IMR-90 (cell line): ENCODE results near the gene NTSR2. TPM values are rescaled to one million over a fixed set of nuclear protein-coding genes. Genes with fewer than 3 reads are reported as not detected.

Experiments used
- ATAC-seq: fragments of 200-7000 bp; cut with Tn5 transposase; 2 replicates; pipeline ENCODE4 v1.9.1; 2020; ENCODE audit warnings: low read depth, mild to moderate bottlenecking, moderate library complexity
- BruUV-seq: library from RNA; stranded (reverse); fragments of 400-500 nt; replicated peaks from 2 replicates; lab custom pipeline; 2021; lab: Mats Ljungman, UMichigan
- CTCF ChIA-PET: fragments of 300-600 bp; formaldehyde crosslinking; extraction: SDS; loops from one replicate; lab custom pipeline; 2021; ENCODE audit warnings: antibody characterized with exemption; lab: Yijun Ruan, JAX
- POLR2A ChIA-PET: fragments of 300-600 bp; sonication (Branson Sonifier 250); formaldehyde crosslinking; loops from one replicate; lab custom pipeline; 2022; ENCODE audit warnings: antibody characterized with exemption; ENCODE audit not compliant: unreplicated experiment; lab: Charles Lee
- DNase-seq: peaks from one replicate; pipeline ENCODE4 v3.0.0; 2013
- H2AFZ ChIP-seq: replicated peaks from 2 replicates; pipeline ENCODE3; 2013; ENCODE audit warnings: low read length, mild to moderate bottlenecking; ENCODE audit not compliant: poor library complexity
- H2AK5ac ChIP-seq: 2 replicates; pipeline ENCODE4 v1.6.1; 2013; ENCODE audit warnings: low read depth, low read length, inconsistent platforms
- H2AK9ac ChIP-seq: replicated peaks from 2 replicates; pipeline ENCODE3; 2013; ENCODE audit warnings: mild to moderate bottlenecking, low read depth, low read length, moderate library complexity; ENCODE audit not compliant: poor library complexity
- H2BK120ac ChIP-seq: 2 replicates; pipeline ENCODE4 v1.6.1; 2013; ENCODE audit warnings: low read depth, low read length, inconsistent platforms
- H2BK15ac ChIP-seq: 3 replicates; pipeline ENCODE4 v1.6.1; 2013; ENCODE audit warnings: low read depth, low read length, inconsistent platforms
- H2BK20ac ChIP-seq: 2 replicates; pipeline ENCODE4 v1.6.1; 2013; ENCODE audit warnings: low read depth, mild to moderate bottlenecking, inconsistent platforms, low read length, moderate library complexity
- H2BK5ac ChIP-seq: 2 replicates; pipeline ENCODE4 v1.6.1; 2013; ENCODE audit warnings: mild to moderate bottlenecking, low read depth, low read length, inconsistent platforms; ENCODE audit not compliant: poor library complexity, severe bottlenecking
- H3K14ac ChIP-seq: replicated peaks from 2 replicates; pipeline ENCODE4 v1.6.1; 2013; ENCODE audit warnings: low read depth, low read length, inconsistent platforms
- H3K18ac ChIP-seq: 2 replicates; pipeline ENCODE4 v1.6.1; 2013; ENCODE audit warnings: low read depth, low read length, control low read depth
- H3K23ac ChIP-seq: 2 replicates; pipeline ENCODE4 v1.6.1; 2013; ENCODE audit warnings: low read depth, low read length, inconsistent platforms
- H3K27ac ChIP-seq: 2 replicates; pipeline ENCODE4 v1.5.1; 2013; ENCODE audit warnings: mild to moderate bottlenecking, control low read depth, low read length; ENCODE audit not compliant: insufficient read depth
- H3K27me3 ChIP-seq: 2 replicates; pipeline ENCODE4 v1.6.1; 2013; ENCODE audit warnings: low read length; ENCODE audit not compliant: control insufficient read depth, insufficient read depth
- H3K36me3 ChIP-seq: 2 replicates; pipeline ENCODE4 v1.6.1; 2013; ENCODE audit warnings: low read length, mixed read lengths; ENCODE audit not compliant: control insufficient read depth, insufficient read depth
- H3K4ac ChIP-seq: 2 replicates; pipeline ENCODE4 v1.6.1; 2013; ENCODE audit warnings: low read depth, low read length, inconsistent platforms
- H3K4me1 ChIP-seq: 2 replicates; pipeline ENCODE4 v1.6.1; 2013; ENCODE audit warnings: low read length, mixed read lengths; ENCODE audit not compliant: control insufficient read depth, insufficient read depth
- H3K4me2 ChIP-seq: 2 replicates; pipeline ENCODE4 v1.6.1; 2013; ENCODE audit warnings: low read depth, mild to moderate bottlenecking, control low read depth, low read length, moderate library complexity
- H3K4me3 ChIP-seq: 2 replicates; pipeline ENCODE4 v1.5.1; 2013; ENCODE audit warnings: low read depth, mild to moderate bottlenecking, control low read depth, low read length, moderate library complexity; ENCODE audit not compliant: insufficient read depth
- H3K56ac ChIP-seq: 2 replicates; pipeline ENCODE4 v1.6.1; 2013; ENCODE audit warnings: low read length, inconsistent platforms; ENCODE audit not compliant: insufficient read depth; ENCODE audit errors: extremely low read depth
- H3K79me1 ChIP-seq, 2 experiments: 2 replicates each; pipeline ENCODE4 v1.6.1; 2013; ENCODE audit warnings: low read length in 2 of 2, inconsistent platforms in 1 of 2, low read depth in 1 of 2
- H3K9ac ChIP-seq: 2 replicates; pipeline ENCODE4 v1.6.1; 2013; ENCODE audit warnings: low read depth, low read length, control low read depth
- H3K9me1 ChIP-seq: 2 replicates; pipeline ENCODE4 v1.6.1; 2013; ENCODE audit warnings: low read length, inconsistent platforms; ENCODE audit not compliant: insufficient read depth
- H3K9me3 ChIP-seq: 2 replicates; pipeline ENCODE4 v1.6.1; 2013; ENCODE audit warnings: low read length; ENCODE audit not compliant: control insufficient read depth, insufficient read depth
- H4K20me1 ChIP-seq: 2 replicates; pipeline ENCODE4 v1.6.1; 2013; ENCODE audit warnings: low read length, inconsistent platforms; ENCODE audit not compliant: insufficient read depth
- H4K5ac ChIP-seq: 2 replicates; pipeline ENCODE4 v1.6.1; 2013; ENCODE audit warnings: mild to moderate bottlenecking, low read depth, low read length, control low read depth
- H4K8ac ChIP-seq, 2 experiments: 2 replicates each; pipeline ENCODE4 v1.6.1; 2013; ENCODE audit warnings: low read depth in 2 of 2, low read length in 2 of 2, control low read depth in 1 of 2, inconsistent platforms in 1 of 2
- H4K91ac ChIP-seq: 2 replicates; pipeline ENCODE4 v1.6.1; 2013; ENCODE audit warnings: low read depth, low read length, inconsistent platforms; ENCODE audit not compliant: insufficient read depth
- BHLHE40 ChIP-seq: fragments of 150-350 bp; IDR thresholded peaks from 2 replicates; pipeline ENCODE4 v1.6.1; 2016; ENCODE audit warnings: mild to moderate bottlenecking, low read depth, low read length
- ELK1 ChIP-seq: fragments of 150-350 bp; IDR thresholded peaks from 2 replicates; pipeline ENCODE4 v1.6.1; 2016; ENCODE audit warnings: low read depth, mild to moderate bottlenecking, low read length, moderate library complexity, borderline replicate concordance
- FOS ChIP-seq: fragments of 150-350 bp; IDR thresholded peaks from 2 replicates; pipeline ENCODE4 v1.6.1; 2016; ENCODE audit warnings: low read depth, low read length
- MAFK ChIP-seq: IDR thresholded peaks from 2 replicates; pipeline ENCODE4 v1.6.1; 2012; ENCODE audit warnings: low read depth, low read length, improper control_type of control experiment
- MAZ ChIP-seq: IDR thresholded peaks from 2 replicates; pipeline ENCODE4 v1.6.1; 2012; ENCODE audit warnings: low read depth, mild to moderate bottlenecking, low read length, improper control_type of control experiment, moderate library complexity, borderline replicate concordance
- MXI1 ChIP-seq: IDR thresholded peaks from 2 replicates; pipeline ENCODE4 v1.6.1; 2012; ENCODE audit warnings: low read depth, mild to moderate bottlenecking, low read length, moderate library complexity, borderline replicate concordance
- POLR2A ChIP-seq: IDR thresholded peaks from 2 replicates; pipeline ENCODE4 v1.6.1; 2012; ENCODE audit warnings: mild to moderate bottlenecking, low read depth, low read length
- RFX5 ChIP-seq: IDR thresholded peaks from 2 replicates; pipeline ENCODE4 v1.8.0; 2012; ENCODE audit warnings: low read depth, mild to moderate bottlenecking, low read length, moderate library complexity
- USF2 ChIP-seq: fragments of 150-350 bp; IDR thresholded peaks from 2 replicates; pipeline ENCODE4 v1.6.1; 2017; ENCODE audit warnings: mild to moderate bottlenecking, antibody characterized with exemption, low read length, low read depth
- WGBS, 2 experiments: methylation state at CpG; one replicate each; pipeline versions ENCODE4 v1.1.5 to v1.1.7; 2013; ENCODE audit warnings: missing lambda C conversion rate in 2 of 2; ENCODE audit not compliant: insufficient read length in 1 of 2; ENCODE audit errors: extremely low coverage in 2 of 2; 5-methylcytosine and 5-hydroxymethylcytosine counted together
- dilution Hi-C: fragments of 300-500 bp; cut with HindIII; formaldehyde crosslinking; loops from one replicate; pipeline ENCODE4 v1.14.3; 2018; ENCODE audit warnings: low sequenced_read_pairs; ENCODE audit not compliant: unreplicated experiment
- in situ Hi-C: fragments of 300-500 bp; cut with MboI; formaldehyde crosslinking; loops from 3 replicates; pipeline ENCODE4 v1.14.3; 2019; ENCODE audit warnings: low sequenced_read_pairs, inconsistent platforms, mixed read lengths
- intact Hi-C: fragments of 100-400 bp; cut with micrococcal nuclease; formaldehyde crosslinking; loops from 2 replicates; pipeline ENCODE4 v1.10.0; 2022
- polyA plus RNA-seq, 3 experiments: library from polyadenylated mRNA; depleted of rRNA; stranded (reverse); fragments of >200 nt; gene quantifications; 2 replicates each; pipeline ENCODE4 v1.2.3, GENCODE V29; 2012; ENCODE audit warnings: low replicate concordance in 1 of 3
- total RNA-seq: library from RNA; depleted of rRNA; stranded (reverse); fragments of >200 nt; gene quantifications from 2 replicates; pipeline ENCODE4 v1.2.3, GENCODE V29; 2012

The NTSR2 gene
- total and polyA plus RNA-seq, 2 of the 4 experiments (the other 2 are of a cell fraction): not detected

- no peak for ATAC-seq
- CTCF ChIA-PET: no interaction called here
- Histone ChIP-seq H4K5ac (no peak overlapping the region), H3K36me3 (no peaks in the 10 kb centered on the region), H3K4ac (no peak overlapping the region), H3K4me1 (no peaks in the 10 kb centered on the region), H3K23ac (no peak overlapping the region), H3K56ac (no peak overlapping the region), H3K27ac (no peak overlapping the region), H4K91ac (no peak overlapping the region), H4K8ac (no peak overlapping the region), H2AK5ac (no peak overlapping the region), H3K9me3 (no peaks in the 10 kb centered on the region; the same call in 1 of the 2 replicates), H3K9ac (no peak overlapping the region), H3K9me1 (no peaks in the 10 kb centered on the region), H3K27me3 (peaks cover 60% of the 10 kb centered on the region), H2BK120ac (no peak overlapping the region), H4K20me1 (no peaks in the 10 kb centered on the region), H2AFZ (no peak overlapping the region), H2BK5ac (no peak overlapping the region), H2BK15ac (no peak overlapping the region), H2AK9ac (no peak overlapping the region), H3K14ac (no peak overlapping the region), H3K4me3 (no peak overlapping the region), H3K4me2 (no peak overlapping the region), H2BK20ac (no peak overlapping the region), H3K79me1 (no peaks in the 10 kb centered on the region), H3K18ac (no peak overlapping the region)
- TF ChIP-seq BHLHE40: no peak
- TF ChIP-seq FOS: no peak
- no peak for TF ChIP-seq MXI1
- TF ChIP-seq ELK1: no peak
- TF ChIP-seq POLR2A: no peak
- no peak for TF ChIP-seq RFX5
- no peak for TF ChIP-seq MAFK
- no peak for TF ChIP-seq MAZ
- no peak for TF ChIP-seq USF2
- intact Hi-C loops (no loop called here), dilution Hi-C loops (no loop called here), in situ Hi-C loops (no loop called here)
- 20% methylated on average over 1 of the region's 4 CpGs; no CpG with 5 or more reads in 1 of the 2 experiments for WGBS, 2 experiments
- POLR2A ChIA-PET: no interaction called here
- DNase-seq: no peak
- no TSS peak for BruUV-seq
Measured at GRCh38 chr2:11655495-11655894, 14.5 kb downstream of the NTSR2 start.
